ENCODE results near the gene NUBPL. TPM values are rescaled to one million over a fixed set of nuclear protein-coding genes. Genes with fewer than 3 reads are reported as not detected.
"Not testable (repeated sequence)": the region's sequence is repeated elsewhere in the genome, so short reads cannot be mapped to it uniquely, and the experiment has no call there.

NUBPL gene
- polyA plus RNA-seq, 1 of the 3 experiments (the other 2 are of a cell fraction) = 4.0 TPM

DNA sequence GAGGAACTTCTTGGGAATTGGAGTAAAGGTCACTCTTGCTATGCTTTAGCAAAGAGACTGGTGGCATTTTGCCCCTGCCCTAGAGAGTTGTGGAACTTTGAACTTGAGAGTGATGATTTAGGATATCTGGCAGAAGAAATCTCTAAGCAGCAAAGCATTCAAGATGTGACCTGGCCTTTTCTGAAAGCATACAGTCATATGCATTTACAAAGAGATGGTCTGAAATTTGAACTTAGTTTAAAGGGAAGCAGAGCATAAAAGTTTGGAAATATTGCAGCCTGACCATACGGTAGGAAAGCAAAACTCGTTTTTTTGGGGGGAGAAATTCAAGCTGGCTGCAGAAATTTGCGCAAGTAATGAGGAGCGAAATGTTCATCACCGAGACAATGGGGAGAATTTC is 60.9 kb downstream of the NUBPL start:
- Histone ChIP-seq H3K27ac (ENCODE audit: low read depth in 2 of 2, low read length in 1 of 2) (no peak overlapping the region), H4K20me1 (ENCODE audit: insufficient read depth) (no peaks in the 10 kb centered on the region), H3F3A (replicated peaks; ENCODE audit: insufficient read depth) (no peaks in the 10 kb centered on the region), H3K9me3 (no peaks in the 10 kb centered on the region), H3K4me3 (ENCODE audit: low read depth in 2 of 2, low read length in 1 of 2) (no peak overlapping the region), H3K4me1 (ENCODE audit: control insufficient read depth in 1 of 2, insufficient read depth in 2 of 2, low read depth in 1 of 2, low read length in 1 of 2) (no peaks in the 10 kb centered on the region), H3K4me2 (no peak overlapping the region), H3K36me3 (replicated peaks in 1 of 2; ENCODE audit: control insufficient read depth in 1 of 2, insufficient read depth in 2 of 2, low read length in 1 of 2) (no peaks in the 10 kb centered on the region), H3K79me2 (ENCODE audit: insufficient read depth) (0 out of 2 replicates have a peak, but pooled peaks cover 3% of the 10 kb centered on the region), H3K27me3 (ENCODE audit: insufficient read depth) (no peaks in the 10 kb centered on the region), H3K9me2 (no peaks in the 10 kb centered on the region), H2AFZ (ENCODE audit: low read depth) (no peak overlapping the region), H3K9ac (no peak overlapping the region)
- DNase-seq = no peak
- TF ChIP-seq, protein P1, sequence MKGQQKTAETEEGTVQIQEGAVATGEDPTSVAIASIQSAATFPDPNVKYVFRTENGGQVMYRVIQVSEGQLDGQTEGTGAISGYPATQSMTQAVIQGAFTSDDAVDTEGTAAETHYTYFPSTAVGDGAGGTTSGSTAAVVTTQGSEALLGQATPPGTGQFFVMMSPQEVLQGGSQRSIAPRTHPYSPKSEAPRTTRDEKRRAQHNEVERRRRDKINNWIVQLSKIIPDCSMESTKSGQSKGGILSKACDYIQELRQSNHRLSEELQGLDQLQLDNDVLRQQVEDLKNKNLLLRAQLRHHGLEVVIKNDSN (IDR thresholded peaks at IDR 0.05; ENCODE audit: borderline replicate concordance, low read depth) = no peak
- TF ChIP-seq SIN3A (IDR thresholded peaks at IDR 0.05; ENCODE audit: borderline replicate concordance, low read depth, low read length) (no peak), RCOR1 (IDR thresholded peaks at IDR 0.05; ENCODE audit: low read length) (no peak), RAD21 (IDR thresholded peaks at IDR 0.05; ENCODE audit: low read length) (no peak), MXI1 (IDR thresholded peaks at IDR 0.05; ENCODE audit: low read depth, low read length) (no peak), FOXJ3 (CRISPR knock-in tag; IDR thresholded peaks at IDR 0.05) (no peak), JUND (IDR thresholded peaks at IDR 0.05) (no peak)
- TF ChIP-seq, protein P2, sequence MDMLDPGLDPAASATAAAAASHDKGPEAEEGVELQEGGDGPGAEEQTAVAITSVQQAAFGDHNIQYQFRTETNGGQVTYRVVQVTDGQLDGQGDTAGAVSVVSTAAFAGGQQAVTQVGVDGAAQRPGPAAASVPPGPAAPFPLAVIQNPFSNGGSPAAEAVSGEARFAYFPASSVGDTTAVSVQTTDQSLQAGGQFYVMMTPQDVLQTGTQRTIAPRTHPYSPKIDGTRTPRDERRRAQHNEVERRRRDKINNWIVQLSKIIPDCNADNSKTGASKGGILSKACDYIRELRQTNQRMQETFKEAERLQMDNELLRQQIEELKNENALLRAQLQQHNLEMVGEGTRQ (IDR thresholded peaks at IDR 0.05; ENCODE audit: borderline replicate concordance, low read depth, low read length) = no peak
- TF ChIP-seq, protein P3, sequence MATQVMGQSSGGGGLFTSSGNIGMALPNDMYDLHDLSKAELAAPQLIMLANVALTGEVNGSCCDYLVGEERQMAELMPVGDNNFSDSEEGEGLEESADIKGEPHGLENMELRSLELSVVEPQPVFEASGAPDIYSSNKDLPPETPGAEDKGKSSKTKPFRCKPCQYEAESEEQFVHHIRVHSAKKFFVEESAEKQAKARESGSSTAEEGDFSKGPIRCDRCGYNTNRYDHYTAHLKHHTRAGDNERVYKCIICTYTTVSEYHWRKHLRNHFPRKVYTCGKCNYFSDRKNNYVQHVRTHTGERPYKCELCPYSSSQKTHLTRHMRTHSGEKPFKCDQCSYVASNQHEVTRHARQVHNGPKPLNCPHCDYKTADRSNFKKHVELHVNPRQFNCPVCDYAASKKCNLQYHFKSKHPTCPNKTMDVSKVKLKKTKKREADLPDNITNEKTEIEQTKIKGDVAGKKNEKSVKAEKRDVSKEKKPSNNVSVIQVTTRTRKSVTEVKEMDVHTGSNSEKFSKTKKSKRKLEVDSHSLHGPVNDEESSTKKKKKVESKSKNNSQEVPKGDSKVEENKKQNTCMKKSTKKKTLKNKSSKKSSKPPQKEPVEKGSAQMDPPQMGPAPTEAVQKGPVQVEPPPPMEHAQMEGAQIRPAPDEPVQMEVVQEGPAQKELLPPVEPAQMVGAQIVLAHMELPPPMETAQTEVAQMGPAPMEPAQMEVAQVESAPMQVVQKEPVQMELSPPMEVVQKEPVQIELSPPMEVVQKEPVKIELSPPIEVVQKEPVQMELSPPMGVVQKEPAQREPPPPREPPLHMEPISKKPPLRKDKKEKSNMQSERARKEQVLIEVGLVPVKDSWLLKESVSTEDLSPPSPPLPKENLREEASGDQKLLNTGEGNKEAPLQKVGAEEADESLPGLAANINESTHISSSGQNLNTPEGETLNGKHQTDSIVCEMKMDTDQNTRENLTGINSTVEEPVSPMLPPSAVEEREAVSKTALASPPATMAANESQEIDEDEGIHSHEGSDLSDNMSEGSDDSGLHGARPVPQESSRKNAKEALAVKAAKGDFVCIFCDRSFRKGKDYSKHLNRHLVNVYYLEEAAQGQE (IDR thresholded peaks at IDR 0.05; ENCODE audit: low read depth, low read length) = no peak
- TF ChIP-seq, protein P4, sequence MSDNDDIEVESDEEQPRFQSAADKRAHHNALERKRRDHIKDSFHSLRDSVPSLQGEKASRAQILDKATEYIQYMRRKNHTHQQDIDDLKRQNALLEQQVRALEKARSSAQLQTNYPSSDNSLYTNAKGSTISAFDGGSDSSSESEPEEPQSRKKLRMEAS (IDR thresholded peaks at IDR 0.05; ENCODE audit: low read depth) = no peak
- WGBS (ENCODE audit: low lambda C conversion rate) = 91% methylated on average over 5 of the region's 5 CpGs
- POLR2A ChIA-PET = no interaction called here
- CTCF ChIA-PET = no interaction called here

DNA sequence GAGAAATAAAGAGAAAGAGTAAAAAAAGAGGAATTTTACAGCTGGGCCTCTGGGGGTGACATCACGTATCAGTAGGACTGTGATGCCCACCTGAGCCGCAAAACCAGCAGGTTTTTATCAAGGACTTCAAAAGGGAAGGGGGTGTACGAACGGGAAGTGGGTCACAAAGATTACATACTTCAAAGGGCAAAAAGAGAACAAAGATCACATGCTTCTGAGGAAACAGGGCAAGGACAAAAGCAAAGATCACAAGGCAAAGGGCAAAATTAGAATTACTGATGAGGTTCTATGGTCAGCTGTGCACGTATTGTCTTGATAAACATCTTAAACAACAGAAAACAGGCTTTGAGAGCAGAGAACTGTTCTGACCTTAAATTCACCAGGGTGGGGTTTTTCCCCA is 91.7 kb downstream of the NUBPL start:
- CTCF ChIA-PET = interaction anchor here (0.7 kb wide), 1 partner anchor 112 kb away, joined by 3 read pairs; no protein-coding TSS in a partner anchor

More for the DNA sequence above, 91.7 kb downstream of the NUBPL start:
- DNase-seq; H3K27ac ChIP-seq (ENCODE audit: low read depth in 2 of 2, low read length in 1 of 2); H4K20me1 ChIP-seq (ENCODE audit: insufficient read depth); H3K4me2 ChIP-seq; H3K27me3 ChIP-seq (ENCODE audit: insufficient read depth); H3K4me3 ChIP-seq (ENCODE audit: low read depth in 2 of 2, low read length in 1 of 2); H2AFZ ChIP-seq (ENCODE audit: low read depth); H3F3A ChIP-seq (replicated peaks; ENCODE audit: insufficient read depth); H3K9me3 ChIP-seq; POLR2A ChIA-PET; H3K9ac ChIP-seq; H3K79me2 ChIP-seq (ENCODE audit: insufficient read depth); H3K4me1 ChIP-seq (ENCODE audit: control insufficient read depth in 1 of 2, insufficient read depth in 2 of 2, low read depth in 1 of 2, low read length in 1 of 2); H3K36me3 ChIP-seq (replicated peaks in 1 of 2; ENCODE audit: control insufficient read depth in 1 of 2, insufficient read depth in 2 of 2, low read length in 1 of 2); H3K9me2 ChIP-seq: not testable (repeated sequence)
- 97% methylated on average over 5 of the region's 5 CpGs for WGBS (ENCODE audit: low lambda C conversion rate)
